Activated CD4-positive, alpha-beta T cell treated with anti-CD3 and anti-CD28 coated beads, Interleukin-2, Interleukin-4, amounts not matched to agents 100 ng/mL and 50 ng/mL, durations not matched to agents 16 hours and 8 hours (primary cell): ENCODE measurements around the gene REXO5.
A peak's percentile ranks its signal among the peaks of the same experiment; 100 is the strongest.
"Not testable (repeated sequence)": the region's sequence is repeated elsewhere in the genome, so short reads cannot be mapped to it uniquely, and the experiment has no call there.

Source experiments
- DNase-seq: peaks from one replicate; pipeline ENCODE4 v3.0.0-alpha.2; 2020; ENCODE audit warnings: low spot score

Gene REXO5

GRCh38 chr16:20801278-20801677, 5.0 kb upstream of the REXO5 start:
- DNase-seq, result no peak

- DNase-seq, result no peak
Measured at GRCh38 chr16:20803192-20803560, 3.2 kb upstream of the REXO5 start.

- no peak for DNase-seq
Measured at GRCh38 chr16:20803561-20804214, 2.6 kb upstream of the REXO5 start.

GRCh38 chr16:20805684-20806167, 601 bp upstream of the REXO5 start:
- DNase-seq, result not testable (repeated sequence)

GRCh38 chr16:20807862-20808261, 1.5 kb downstream of the REXO5 start:
- no peak for DNase-seq

GRCh38 chr16:20811889-20812439, 5.6 kb downstream of the REXO5 start:
- no peak for DNase-seq

GRCh38 chr16:20812510-20812909, 6.2 kb downstream of the REXO5 start:
- no peak for DNase-seq

- peak; percentile 63 for DNase-seq
Measured at GRCh38 chr16:20814784-20815183, 8.5 kb downstream of the REXO5 start.

GRCh38 chr16:20818929-20819585, 12.7 kb downstream of the REXO5 start:
- DNase-seq, result no peak

- DNase-seq, result no peak
Measured at GRCh38 chr16:20821682-20822081, 15.4 kb downstream of the REXO5 start.

- no peak for DNase-seq
Measured at GRCh38 chr16:20822521-20823325, 16.4 kb downstream of the REXO5 start.

- no peak for DNase-seq
Measured at GRCh38 chr16:20826039-20826566, 19.8 kb downstream of the REXO5 start.

GRCh38 chr16:20829536-20829935, 23.2 kb downstream of the REXO5 start:
- no peak for DNase-seq

- no peak for DNase-seq
Measured at GRCh38 chr16:20830372-20830771, 24.0 kb downstream of the REXO5 start.

GRCh38 chr16:20833086-20833485, 26.8 kb downstream of the REXO5 start:
- no peak for DNase-seq

- DNase-seq, result no peak
Measured at GRCh38 chr16:20838240-20838639, 31.9 kb downstream of the REXO5 start.

- DNase-seq, result no peak
Measured at GRCh38 chr16:20839504-20839903, 33.2 kb downstream of the REXO5 start.

- DNase-seq, result no peak
Measured at GRCh38 chr16:20844054-20844453, 37.7 kb downstream of the REXO5 start.

- no peak for DNase-seq
Measured at GRCh38 chr16:20844588-20844987, 38.3 kb downstream of the REXO5 start.

- DNase-seq, result no peak
Measured at GRCh38 chr16:20846030-20846429, 39.7 kb downstream of the REXO5 start.

- no peak for DNase-seq
Measured at GRCh38 chr16:20846551-20846950, 40.2 kb downstream of the REXO5 start.

GRCh38 chr16:20847550-20847949, 41.2 kb downstream of the REXO5 start:
- DNase-seq, result no peak
